Pancreas (tissue), 10 donors: ENCODE measurements around the gene EARS2. TPM values are rescaled to one million over a fixed set of nuclear protein-coding genes. Genes with fewer than 3 reads are reported as not detected.

ENCODE experiments used
- ATAC-seq, 4 donors: fragments of 200-7000 bp; cut with Tn5 transposase; one replicate each; pipeline versions ENCODE4 v1.8.0 to v1.9.1; 2020; ENCODE audit warnings: mild to moderate bottlenecking in 4 of 4, moderate library complexity in 4 of 4
- DNase-seq, 6 donors: peaks; one replicate each; pipeline ENCODE4 v3.0.0-alpha.2; 2020
- FAIRE-seq: peaks from 2 replicates; lab custom pipeline; 2012; peaks lifted over from hg19 to GRCh38; lab: Jason Lieb, UNC
- H3K27ac ChIP-seq, 4 donors: fragments of 200-600 bp; sonication (generic); 1 replicate in 3 of 4; 2 replicates in 1 of 4; pipeline versions ENCODE4 v1.5.0 to v1.8.0; 2020
- H3K27me3 ChIP-seq, 4 donors: fragments of 200-600 bp; one replicate each; pipeline ENCODE4 v1.8.0; 2021
- H3K36me3 ChIP-seq, 3 donors: fragments of 200-600 bp; sonication (generic) in 1 of 3; one replicate each; pipeline versions ENCODE4 v1.5.0 to v1.8.0; 2020 to 2021
- H3K4me1 ChIP-seq, 3 donors: fragments of 200-600 bp; one replicate each; pipeline ENCODE4 v1.8.0; 2021
- H3K4me3 ChIP-seq, 4 donors: fragments of 200-600 bp; sonication (generic) in 2 of 4; one replicate each; pipeline versions ENCODE4 v1.5.0 to v1.8.0; 2020 to 2021
- H3K9me3 ChIP-seq, 4 donors: fragments of 200-600 bp; one replicate each; pipeline ENCODE4 v1.8.0; 2021
- CTCF ChIP-seq, 4 donors: fragments of 200-600 bp; sonication (generic) in 3 of 4; IDR thresholded peaks; one replicate each; pipeline versions ENCODE4 v1.5.0 to v1.8.0; 2021; ENCODE audit warnings: antibody characterized with exemption in 4 of 4
- WGBS, 2 donors: extraction: QIAGEN DNeasy Blood & Tissue Kit; methylation state at CpG; one replicate each; pipeline ENCODE4 v1.1.7; 2013; 5-methylcytosine and 5-hydroxymethylcytosine counted together
- intact Hi-C, 3 donors: fragments of 100-400 bp; cut with DNase I; formaldehyde crosslinking; loops; one replicate each; pipeline versions ENCODE4 v1.11.1 to v1.14.2; 2022
- polyA plus RNA-seq, 2 donors: library from polyadenylated mRNA; stranded (reverse); fragments of 200-250 nt; gene quantifications; one replicate each; pipeline ENCODE4 v1.2.3, GENCODE V29; 2013
- total RNA-seq, 6 donors: library from RNA; stranded (reverse); fragmentation: NEBNext Ultra II Directional in 4 of 6; extraction: Animal tissue kit (Norgen Biotek cat#: 25700) in 4 of 6; gene quantifications; one replicate each; pipeline versions ENCODE4 v1.2.1 to v1.2.4, GENCODE V29; 2021 to 2023
- donor health status: healthy with polysubstance abuse.
- donor health status: DM: no; HTN: no; CAD: no; lungs with moderate emphysema.
- donor health status: DM: no; HTN: no; CAD: no.
- donor health status: control.
- donor health status: control.
- donor health status: Bipolar disorder and iron deficiency.
- donor health status: DM: yes; HTN: yes; CAD: no.
- donor health status: DM: no; HTN: no; CAD: no.
- donor health status: DM: no; HTN: no; CAD: no.
- donor health status: DM: yes; HTN: yes; CAD: no.

The EARS2 gene
- total and polyA plus RNA-seq, 8 donors: 8.2 to 11.6 (median 10.9) TPM

DNA sequence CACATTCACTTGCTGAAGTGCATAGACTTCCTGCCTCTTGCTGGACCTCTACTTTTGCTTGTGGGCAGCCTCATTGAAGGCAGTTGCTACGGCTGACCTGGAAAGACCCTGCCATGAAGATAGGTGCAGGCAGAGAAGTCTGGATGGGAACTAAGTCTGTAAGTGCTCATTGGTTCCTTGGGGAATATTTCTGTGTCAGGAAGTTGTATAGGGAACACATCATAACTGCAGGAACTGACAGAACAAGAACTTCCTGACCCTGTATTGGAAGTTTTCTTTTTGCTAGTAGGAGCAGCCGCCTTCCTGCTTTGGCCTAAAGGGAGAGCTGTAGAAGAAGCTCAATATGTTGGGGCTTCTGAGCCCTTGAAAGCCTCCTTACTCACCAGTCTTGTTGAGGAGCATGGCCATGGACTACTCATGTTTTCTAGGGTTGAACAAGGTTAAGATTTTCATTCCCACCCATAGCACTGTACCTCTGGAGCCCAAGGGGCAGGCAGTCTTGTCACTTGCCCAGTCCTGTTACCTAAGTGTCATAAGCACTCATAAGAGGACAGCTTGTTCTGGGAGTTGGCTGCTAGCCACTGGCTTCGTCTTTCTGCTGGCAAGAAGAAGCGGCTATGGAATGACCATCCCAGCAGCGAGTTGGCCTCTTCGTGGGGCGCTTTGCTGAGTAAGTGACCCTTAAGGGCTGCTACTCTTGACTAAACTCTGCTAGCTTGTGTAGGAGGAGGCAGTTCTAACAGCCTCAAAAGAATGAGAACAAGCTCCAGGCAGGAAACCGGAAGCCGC lies 7.6 kb upstream of the EARS2 start:
- Histone ChIP-seq H3K4me1 (no peaks in the 10 kb centered on the region), H3K27me3 (no peaks in the 10 kb centered on the region), H3K27ac (no peak overlapping the region), H3K4me3 (no peak overlapping the region), H3K36me3 (peaks cover 3 to 63% (median 29%) of the 10 kb centered on the region in 3 donors), H3K9me3 (no peaks in the 10 kb centered on the region)
- ATAC-seq (no peak), DNase-seq (peak in 1 of 6 donors; percentile 45), FAIRE-seq (no peak)
- no peak for TF ChIP-seq CTCF (IDR thresholded peaks at IDR 0.05)
- intact Hi-C loops: no loop called here
- WGBS, 2 donors: 91 to 96% methylated on average over 9 of the region's 9 CpGs

DNA sequence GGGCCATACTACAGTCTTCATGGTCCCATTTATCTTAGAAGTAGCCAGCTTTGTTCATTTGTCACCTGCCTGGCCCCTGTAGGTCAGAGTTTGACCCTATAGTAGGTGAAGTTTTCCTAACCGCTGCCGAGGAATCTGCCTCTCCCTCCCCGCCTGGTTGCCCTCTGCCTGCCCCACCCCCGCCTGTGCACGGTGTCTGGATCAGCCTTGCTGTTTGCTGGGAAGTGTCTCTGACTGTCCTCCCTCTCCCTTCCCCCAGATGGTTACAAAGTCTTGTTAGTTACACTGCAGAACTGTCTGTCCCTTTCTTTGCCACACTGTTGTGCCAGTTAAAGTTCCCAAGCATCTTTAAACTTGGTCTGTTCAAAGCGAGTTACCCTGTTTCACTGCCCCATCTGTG lies 6.0 kb upstream of the EARS2 start:
- 84 to 89% methylated on average over 6 of the region's 6 CpGs for WGBS, 2 donors
- H3K9me3 ChIP-seq: no peaks in the 10 kb centered on the region
- ATAC-seq (no peak), DNase-seq (no peak), FAIRE-seq (no peak)
- no peak overlapping the region for H3K4me3 ChIP-seq
- H3K27ac ChIP-seq: no peak overlapping the region
- no peaks in the 10 kb centered on the region for H3K27me3 ChIP-seq
- intact Hi-C loops: no loop called here
- TF ChIP-seq CTCF (IDR thresholded peaks at IDR 0.05): no peak
- H3K4me1 ChIP-seq: peaks cover 0 to 7% (median 0%) of the 10 kb centered on the region in 3 donors
- peaks cover 3 to 55% (median 29%) of the 10 kb centered on the region in 3 donors for H3K36me3 ChIP-seq

GRCh38 chr16:23562505-23562904 lies 5.4 kb upstream of the EARS2 start:
- no peak for TF ChIP-seq CTCF (IDR thresholded peaks at IDR 0.05)
- Histone ChIP-seq H3K4me1 (peaks cover 0 to 7% (median 0%) of the 10 kb centered on the region in 3 donors), H3K27ac (no peak overlapping the region), H3K36me3 (peaks cover 3 to 49% (median 29%) of the 10 kb centered on the region in 3 donors), H3K27me3 (no peaks in the 10 kb centered on the region), H3K9me3 (no peaks in the 10 kb centered on the region), H3K4me3 (no peak overlapping the region)
- intact Hi-C loops: no loop called here
- 88 to 93% methylated on average over 13 of the region's 13 CpGs for WGBS, 2 donors
- FAIRE-seq (no peak), DNase-seq (no peak), ATAC-seq (no peak)

DNA sequence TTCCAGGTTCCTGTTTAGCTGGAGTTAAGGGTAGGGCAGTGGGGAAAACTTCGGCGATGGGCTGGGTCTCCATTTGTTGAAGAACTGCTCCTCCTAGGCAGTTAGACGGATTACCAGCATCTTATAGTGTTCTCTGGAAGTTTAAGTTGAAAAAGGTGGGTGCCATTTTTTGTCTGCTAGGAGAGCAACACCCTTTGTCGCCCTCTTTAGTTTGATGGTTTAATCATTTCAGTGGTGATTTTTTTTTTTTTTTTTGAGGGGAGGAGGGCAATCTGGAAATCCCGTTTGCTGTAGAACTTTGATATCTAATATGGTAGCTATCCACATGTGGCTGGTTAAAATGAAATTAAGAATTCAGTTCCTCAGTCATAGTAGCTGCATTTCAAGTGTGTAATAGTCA lies 4.4 kb upstream of the EARS2 start:
- Histone ChIP-seq H3K27ac (no peak overlapping the region), H3K4me1 (peaks cover 0 to 7% (median 0%) of the 10 kb centered on the region in 3 donors), H3K4me3 (no peak overlapping the region), H3K27me3 (no peaks in the 10 kb centered on the region), H3K9me3 (no peaks in the 10 kb centered on the region), H3K36me3 (peaks cover 3 to 40% (median 20%) of the 10 kb centered on the region in 3 donors)
- DNase-seq (no peak), ATAC-seq (no peak), FAIRE-seq (no peak)
- intact Hi-C loops: no loop called here
- no peak for TF ChIP-seq CTCF (IDR thresholded peaks at IDR 0.05)
- 73 to 79% methylated on average over 5 of the region's 5 CpGs for WGBS, 2 donors
